Thymus (tissue), 11 donors: ENCODE measurements around the gene SIPA1L3. TPM values are rescaled to one million over a fixed set of nuclear protein-coding genes. Genes with fewer than 3 reads are reported as not detected.

Experiments used
- DNase-seq, 9 donors: peaks; one replicate each; pipeline ENCODE4 v3.0.0-alpha.2; 2013; ENCODE audit warnings: low spot score in 9 of 9, low read depth in 6 of 9, missing footprints in 1 of 9
- H3K27ac ChIP-seq, 2 donors: one replicate each; pipeline ENCODE4 v1.5.1; 2013; ENCODE audit warnings: control low read depth in 1 of 2, low read depth in 1 of 2, low read length in 1 of 2, mild to moderate bottlenecking in 1 of 2, moderate library complexity in 1 of 2
- H3K27me3 ChIP-seq, 2 donors: one replicate each; pipeline ENCODE4 v1.5.1; 2013; ENCODE audit warnings: low read length in 1 of 2; ENCODE audit not compliant: control insufficient read depth in 2 of 2, insufficient read depth in 1 of 2
- H3K36me3 ChIP-seq, 2 donors: one replicate each; pipeline ENCODE4 v1.5.1; 2013; ENCODE audit warnings: low read length in 1 of 2, mild to moderate bottlenecking in 1 of 2, moderate library complexity in 1 of 2; ENCODE audit not compliant: control insufficient read depth in 2 of 2, insufficient read depth in 2 of 2
- H3K4me1 ChIP-seq, 2 donors: one replicate each; pipeline ENCODE4 v1.5.1; 2013; ENCODE audit warnings: low read length in 2 of 2; ENCODE audit not compliant: control insufficient read depth in 2 of 2, insufficient read depth in 2 of 2
- H3K4me3 ChIP-seq, 2 donors: one replicate each; pipeline ENCODE4 v1.5.1; 2013; ENCODE audit warnings: low read length in 2 of 2, control low read depth in 1 of 2, mild to moderate bottlenecking in 1 of 2
- H3K9me3 ChIP-seq, 2 donors: one replicate each; pipeline ENCODE4 v1.5.1; 2013; ENCODE audit warnings: low read length in 1 of 2, mild to moderate bottlenecking in 1 of 2; ENCODE audit not compliant: control insufficient read depth in 2 of 2, insufficient read depth in 1 of 2
- WGBS: extraction: QIAGEN DNeasy Blood & Tissue Kit; methylation state at CpG from one replicate; pipeline ENCODE4 v1.1.7; 2013; 5-methylcytosine and 5-hydroxymethylcytosine counted together
- polyA plus RNA-seq: library from polyadenylated mRNA; stranded (reverse); fragments of 200-250 nt; gene quantifications from one replicate; pipeline ENCODE4 v1.2.3, GENCODE V29; 2013
- total RNA-seq: library from RNA; stranded (reverse); fragments of 120-200 nt; gene quantifications from one replicate; pipeline ENCODE4 v1.2.4, GENCODE V29; 2013
- donor health status: healthy.

Gene SIPA1L3
- total and polyA plus RNA-seq, 2 donors, result 5.0 to 6.0 TPM

DNA sequence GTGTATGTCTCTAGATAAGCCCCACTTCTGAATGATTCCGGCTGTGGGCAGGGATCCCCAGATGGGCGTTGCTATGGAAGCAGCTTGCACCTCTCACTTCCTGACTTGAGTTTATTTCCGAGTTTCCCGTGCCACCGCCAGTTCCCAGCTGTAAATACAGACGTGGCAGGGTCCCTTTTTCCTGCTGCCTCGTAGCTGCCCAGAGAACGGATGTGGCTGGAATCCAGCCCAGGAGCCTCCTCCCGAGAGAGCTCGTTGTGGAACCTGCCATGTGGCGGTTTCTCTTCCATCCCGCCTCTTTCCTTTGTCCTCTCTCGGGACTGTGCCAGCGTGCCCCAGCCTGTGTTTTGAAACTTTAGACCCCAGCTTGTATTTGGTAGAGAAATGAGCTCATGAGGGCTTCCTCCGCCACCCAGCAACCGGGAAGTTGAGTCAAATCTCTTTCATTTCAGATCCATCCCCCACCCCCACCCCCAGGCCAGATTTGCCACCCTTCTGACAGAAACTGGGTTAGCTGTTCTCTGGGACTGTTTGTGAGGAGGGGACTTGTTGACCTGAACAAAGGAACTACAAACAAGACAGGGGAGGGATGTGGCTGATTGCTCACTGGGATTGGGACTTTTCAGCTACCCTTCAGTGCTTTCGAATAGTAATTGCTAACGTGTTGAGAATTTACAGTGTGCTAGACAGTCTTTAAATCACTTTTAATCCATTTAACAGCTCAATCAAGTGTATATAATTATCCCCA lies 96.6 kb downstream of the SIPA1L3 start:
- Histone ChIP-seq H3K4me1 (peaks cover 9 to 27% of the 10 kb centered on the region in 2 donors), H3K4me3 (peak overlapping the region; percentile 21 to 37), H3K27ac (peak overlapping the region; percentile 71 to 84), H3K27me3 (no peaks in the 10 kb centered on the region), H3K9me3 (no peaks in the 10 kb centered on the region), H3K36me3 (no peaks in the 10 kb centered on the region)
- DNase-seq, result peak in 5 of 9 donors; percentile 13 to 57 (median 26)
- WGBS, result 12% methylated on average over 18 of the region's 18 CpGs

DNA sequence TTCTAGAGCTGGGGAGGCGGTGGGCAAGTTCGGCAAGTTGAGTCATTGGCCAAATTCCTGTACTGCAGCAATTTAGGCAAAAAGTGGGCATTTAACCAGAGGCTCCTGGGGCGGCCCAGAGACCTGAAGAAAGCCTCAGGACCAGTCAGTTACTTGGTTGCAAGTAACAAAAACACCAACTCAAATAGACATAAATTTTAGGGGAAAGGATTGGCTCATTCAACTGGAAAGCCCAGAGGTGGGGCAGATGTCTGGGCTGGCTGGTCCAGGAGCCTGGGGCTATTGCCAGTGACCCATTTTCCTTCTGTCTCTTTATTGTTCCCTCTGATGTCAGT lies 97.1 kb downstream of the SIPA1L3 start:
- Histone ChIP-seq H3K27ac (peak overlapping the region; percentile 11 to 84), H3K36me3 (no peaks in the 10 kb centered on the region), H3K9me3 (no peaks in the 10 kb centered on the region), H3K4me1 (peaks cover 9 to 27% of the 10 kb centered on the region in 2 donors), H3K4me3 (peak overlapping the region in 1 of 2 donors; percentile 32), H3K27me3 (no peaks in the 10 kb centered on the region)
- DNase-seq, result no peak
- WGBS, result 82% methylated on average over 3 of the region's 3 CpGs

DNA sequence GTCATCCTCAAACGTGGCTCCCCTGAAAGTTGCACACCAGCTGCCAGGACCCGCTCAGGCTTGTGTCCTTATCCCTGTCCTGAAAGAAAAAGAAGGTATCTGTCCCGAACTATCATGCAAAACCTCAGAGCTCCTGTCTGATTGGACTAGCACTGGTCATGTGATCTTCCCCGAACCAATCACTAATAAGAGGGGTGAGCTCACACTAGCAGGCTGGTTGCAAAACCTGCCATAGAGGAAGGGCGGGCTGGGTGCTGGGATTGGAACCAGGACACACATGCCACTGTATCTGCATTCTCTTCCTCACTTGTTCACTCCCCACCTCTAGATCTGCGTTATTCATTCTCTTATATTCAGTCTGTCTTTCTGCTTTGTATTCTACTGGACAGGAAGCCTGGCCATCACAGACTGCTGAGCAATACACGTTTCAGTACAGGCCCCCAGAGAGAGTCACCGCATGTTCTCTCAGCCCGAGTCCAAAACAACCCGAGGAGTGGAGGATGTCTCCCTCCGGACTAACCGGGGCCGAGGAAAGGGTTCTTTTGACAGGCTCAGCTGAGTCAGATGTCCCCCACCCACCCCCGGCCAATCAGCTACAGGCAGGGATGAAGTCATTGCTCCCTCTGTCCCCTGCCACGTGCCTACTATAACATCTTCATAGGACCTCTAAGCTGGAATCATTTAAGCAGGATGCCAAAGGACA lies 97.7 kb downstream of the SIPA1L3 start:
- Histone ChIP-seq H3K27me3 (no peaks in the 10 kb centered on the region), H3K9me3 (no peaks in the 10 kb centered on the region), H3K4me1 (peaks cover 9 to 30% of the 10 kb centered on the region in 2 donors), H3K4me3 (peak overlapping the region in 1 of 2 donors; percentile 32), H3K27ac (peak overlapping the region; percentile 65 to 84), H3K36me3 (no peaks in the 10 kb centered on the region)
- DNase-seq, result peak in 7 of 9 donors; percentile 15 to 78 (median 36)
- 85% methylated on average over 15 of the region's 15 CpGs for WGBS

DNA sequence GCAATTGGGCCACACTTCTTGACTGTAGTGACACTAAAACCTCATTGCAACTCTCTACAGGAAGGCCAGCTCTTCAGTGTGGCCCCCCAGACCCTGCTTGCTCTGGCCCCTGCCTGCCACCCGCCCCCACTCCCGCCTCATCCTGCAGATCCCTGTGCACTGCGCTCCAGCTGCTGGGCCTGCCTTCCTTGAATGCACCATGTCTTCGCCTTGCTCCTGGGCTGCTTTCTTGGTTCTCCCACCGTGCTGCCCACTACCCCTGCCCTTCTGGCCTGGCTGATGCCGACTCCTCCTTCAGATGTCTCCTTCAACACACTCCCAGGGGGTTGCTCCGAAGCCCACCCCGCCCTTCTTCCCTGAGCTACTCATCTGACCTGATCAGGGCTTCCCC lies 98.2 kb downstream of the SIPA1L3 start:
- no peak for DNase-seq
- Histone ChIP-seq H3K27ac (peak overlapping the region; percentile 65 to 84), H3K36me3 (no peaks in the 10 kb centered on the region), H3K4me1 (peaks cover 9 to 33% of the 10 kb centered on the region in 2 donors), H3K9me3 (no peaks in the 10 kb centered on the region), H3K27me3 (no peaks in the 10 kb centered on the region), H3K4me3 (no peak overlapping the region)
- WGBS, result 89% methylated on average over 8 of the region's 8 CpGs

DNA sequence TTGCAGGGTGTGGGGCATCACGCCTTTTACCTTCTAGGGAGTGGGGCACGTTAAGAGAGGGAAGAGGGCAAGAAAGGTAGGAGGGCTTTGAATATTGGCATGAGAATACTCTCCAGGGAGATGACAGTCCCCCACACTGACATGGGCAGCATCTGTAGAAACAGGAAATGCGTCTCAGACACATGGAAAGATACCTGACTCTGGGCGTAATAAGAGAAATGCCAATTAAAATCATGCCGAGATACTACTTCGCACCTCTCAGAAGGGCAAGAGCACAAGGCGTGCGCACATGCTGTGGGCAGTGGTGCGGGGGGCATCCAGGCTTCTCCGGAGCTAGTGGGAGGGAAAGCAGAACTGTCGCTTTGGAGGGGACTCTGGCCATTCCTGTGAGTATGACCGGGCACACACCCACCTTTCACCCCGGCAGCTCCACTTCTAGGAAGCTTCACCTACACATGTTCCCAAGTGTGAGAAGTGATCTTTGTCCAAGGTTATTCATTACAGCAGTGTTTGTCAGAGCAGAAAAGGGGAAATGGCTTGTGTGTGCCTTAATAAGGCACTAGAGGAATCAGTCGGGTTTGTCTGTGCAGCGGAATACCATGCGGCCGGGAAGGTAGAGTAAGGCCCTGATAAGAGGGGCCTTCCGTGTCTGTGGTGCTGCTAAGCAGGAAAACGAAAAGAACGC lies 99.5 kb downstream of the SIPA1L3 start:
- Histone ChIP-seq H3K36me3 (no peaks in the 10 kb centered on the region), H3K4me3 (no peak overlapping the region), H3K27ac (no peak overlapping the region), H3K9me3 (no peaks in the 10 kb centered on the region), H3K27me3 (no peaks in the 10 kb centered on the region), H3K4me1 (peaks cover 9 to 33% of the 10 kb centered on the region in 2 donors)
- no peak for DNase-seq
- 90% methylated on average over 20 of the region's 20 CpGs for WGBS

DNA sequence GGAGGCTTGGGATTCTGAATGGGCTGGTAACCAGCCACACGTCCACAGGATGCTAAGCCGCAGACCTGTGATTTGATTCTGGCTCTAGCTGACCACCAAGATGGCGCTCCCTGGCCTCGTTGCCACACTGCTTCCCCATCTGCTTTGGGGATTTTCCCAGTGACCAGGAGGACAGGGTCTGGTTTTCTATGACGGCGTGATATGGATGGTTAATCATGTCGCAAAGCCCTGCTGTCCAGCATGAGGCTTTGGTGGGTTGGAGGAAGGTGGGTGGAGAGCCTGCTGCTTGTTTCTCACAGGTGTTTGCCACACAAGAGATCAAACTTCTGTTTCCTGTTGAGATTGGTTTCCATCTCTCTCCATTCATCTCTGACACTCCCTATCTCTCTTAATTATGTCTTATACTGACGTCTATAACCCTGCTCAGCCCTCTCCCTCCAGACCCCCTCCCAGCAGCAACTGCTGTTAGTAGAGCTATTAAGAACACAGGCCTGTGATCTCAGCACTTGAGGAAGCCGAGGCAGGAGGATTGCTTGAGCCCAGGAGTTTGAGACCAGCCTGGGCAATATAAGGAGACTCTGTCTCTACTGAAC lies 102.7 kb downstream of the SIPA1L3 start:
- no peaks in the 10 kb centered on the region for H3K9me3 ChIP-seq
- peaks cover 0 to 12% of the 10 kb centered on the region in 2 donors for H3K4me1 ChIP-seq
- H3K36me3 ChIP-seq, result no peaks in the 10 kb centered on the region
- DNase-seq, result no peak
- WGBS, result 80% methylated on average over 9 of the region's 9 CpGs
- no peaks in the 10 kb centered on the region for H3K27me3 ChIP-seq
- H3K27ac ChIP-seq, result no peak overlapping the region
- no peak overlapping the region for H3K4me3 ChIP-seq

DNA sequence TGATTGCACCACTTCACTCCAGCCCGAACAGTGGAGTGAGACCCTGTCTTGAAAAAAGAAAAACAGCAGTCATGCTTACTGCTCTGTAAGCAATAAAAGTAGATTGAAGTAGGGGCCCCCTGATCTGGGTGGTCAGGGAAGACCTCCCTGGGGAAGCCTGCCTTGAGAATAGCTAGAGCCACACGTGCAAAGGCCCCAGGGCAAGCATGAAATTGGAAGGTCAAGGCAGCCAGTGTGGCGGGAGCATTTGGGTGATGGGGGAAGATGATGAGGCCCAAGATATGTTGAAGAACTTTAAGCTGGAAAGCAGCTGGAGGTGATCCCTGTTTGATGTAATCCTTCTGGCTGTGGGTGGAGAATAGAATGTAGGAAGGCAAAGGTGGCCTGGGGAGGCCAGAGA lies 104.4 kb downstream of the SIPA1L3 start:
- H3K27me3 ChIP-seq, result no peaks in the 10 kb centered on the region
- DNase-seq, result no peak
- H3K4me1 ChIP-seq, result peaks cover 0 to 6% of the 10 kb centered on the region in 2 donors
- 98% methylated on average over 3 of the region's 3 CpGs for WGBS
- no peaks in the 10 kb centered on the region for H3K9me3 ChIP-seq
- no peak overlapping the region for H3K27ac ChIP-seq
- no peaks in the 10 kb centered on the region for H3K36me3 ChIP-seq
- H3K4me3 ChIP-seq, result no peak overlapping the region

DNA sequence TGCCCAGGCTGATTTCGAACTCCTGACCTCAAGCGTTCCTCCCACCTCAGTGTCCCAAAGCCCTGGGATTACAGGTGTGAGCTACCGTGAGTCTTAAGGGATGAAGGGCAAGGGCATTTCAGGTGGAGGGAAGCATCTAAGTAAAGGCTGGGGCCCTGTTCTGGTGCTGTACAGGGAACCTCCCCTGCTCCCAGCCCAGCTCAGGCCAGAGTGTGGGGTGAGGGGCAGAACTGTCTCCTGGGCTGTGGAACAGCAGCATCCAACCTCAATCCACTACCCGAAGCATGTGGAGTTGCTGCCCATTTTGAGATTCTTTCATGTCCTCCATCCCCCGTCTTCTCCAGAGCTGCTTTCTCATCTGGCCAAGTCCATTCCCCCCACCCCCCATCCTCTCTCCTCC lies 105.3 kb downstream of the SIPA1L3 start:
- no peak for DNase-seq
- Histone ChIP-seq H3K9me3 (no peaks in the 10 kb centered on the region), H3K4me1 (peaks cover 0 to 6% of the 10 kb centered on the region in 2 donors), H3K27ac (no peak overlapping the region), H3K4me3 (no peak overlapping the region), H3K36me3 (no peaks in the 10 kb centered on the region), H3K27me3 (no peaks in the 10 kb centered on the region)
- WGBS, result 77% methylated on average over 5 of the region's 5 CpGs

DNA sequence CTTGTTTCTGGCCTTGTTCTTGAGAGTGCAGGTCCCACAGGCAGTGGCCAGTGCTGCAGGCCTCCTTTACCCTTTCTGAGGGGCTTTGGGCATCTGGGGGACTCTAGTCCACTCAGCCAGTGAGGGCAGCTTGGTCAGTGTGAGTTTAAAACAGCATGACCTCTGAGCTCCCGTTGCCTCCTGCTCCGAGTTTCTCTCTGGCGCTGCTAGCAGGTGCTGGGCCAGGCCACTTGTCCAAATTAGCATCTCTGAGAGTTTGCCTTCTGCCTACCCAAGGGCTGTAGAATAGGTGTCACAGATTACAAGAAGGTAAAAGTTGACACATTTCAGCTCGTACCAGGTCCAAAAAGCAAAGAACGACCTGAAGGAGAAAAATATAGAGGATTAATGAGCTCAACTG lies 105.9 kb downstream of the SIPA1L3 start:
- H3K9me3 ChIP-seq, result no peaks in the 10 kb centered on the region
- 86% methylated on average over 5 of the region's 5 CpGs for WGBS
- no peaks in the 10 kb centered on the region for H3K27me3 ChIP-seq
- H3K4me1 ChIP-seq, result peaks cover 0 to 6% of the 10 kb centered on the region in 2 donors
- no peak overlapping the region for H3K27ac ChIP-seq
- H3K4me3 ChIP-seq, result no peak overlapping the region
- no peaks in the 10 kb centered on the region for H3K36me3 ChIP-seq
- DNase-seq, result no peak
